Right renal cortex interstitium (tissue), 3 donors: ENCODE measurements around the gene NEGR1. TPM values are rescaled to one million over a fixed set of nuclear protein-coding genes. Genes with fewer than 3 reads are reported as not detected.

Experiments
- DNase-seq, 3 donors: peaks; one replicate each; pipeline ENCODE4 v3.0.0-alpha.2; 2013; ENCODE audit warnings: low read depth in 3 of 3, low spot score in 2 of 3
- polyA plus RNA-seq, 3 donors: library from polyadenylated mRNA; unstranded; fragments of 120-200 nt; gene quantifications; one replicate each; pipeline ENCODE4 v1.2.1, GENCODE V29; 2013; ENCODE audit not compliant: insufficient read length in 3 of 3

The NEGR1 gene
- polyA plus RNA-seq, 3 donors: 2.9 to 4.8 (median 4.3) TPM

- no peak for DNase-seq
Observed at GRCh38 chr1:71796006-71796405, 486.3 kb downstream of the NEGR1 start.

DNA sequence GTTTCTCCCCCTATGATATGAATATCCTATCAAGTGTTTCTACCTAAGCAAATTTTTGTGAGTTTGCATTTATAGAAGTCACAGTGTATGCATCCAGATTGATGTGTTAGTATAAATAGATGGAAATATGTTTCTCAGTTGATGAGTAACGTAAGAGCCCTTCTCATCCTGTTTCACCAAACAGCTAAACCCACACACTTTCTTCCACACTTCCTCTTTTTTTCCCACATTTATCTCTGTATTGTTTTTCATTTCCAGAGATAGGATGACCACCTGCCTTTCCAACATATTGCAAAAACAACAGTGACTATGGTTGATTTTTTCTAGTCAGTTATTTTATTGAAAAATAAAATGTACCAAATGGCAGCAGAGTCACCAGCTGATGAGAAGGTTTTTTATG is 490.1 kb downstream of the NEGR1 start:
- no peak for DNase-seq

GRCh38 chr1:71788113-71788512 is 494.2 kb downstream of the NEGR1 start:
- DNase-seq: no peak

- DNase-seq: no peak
Observed at GRCh38 chr1:71787699-71788098, 494.6 kb downstream of the NEGR1 start.

DNA sequence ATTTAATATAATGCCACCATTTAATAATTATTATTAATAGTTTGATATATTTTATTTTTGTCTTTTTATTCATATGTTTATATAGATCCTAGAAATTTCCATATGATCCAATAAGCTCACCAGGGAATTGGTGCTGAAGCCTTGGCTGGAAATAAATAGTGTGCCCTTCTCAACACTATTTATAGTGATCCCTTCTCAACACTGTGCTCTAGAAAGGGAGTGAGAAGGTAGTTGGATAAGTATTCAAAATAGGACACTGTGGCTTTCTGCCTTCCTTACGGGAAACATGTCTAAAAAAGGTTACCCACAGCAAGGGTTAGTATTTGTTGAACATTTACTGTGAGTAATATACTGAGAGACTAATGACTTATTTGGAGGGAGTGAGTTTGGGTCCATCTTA is 496.1 kb downstream of the NEGR1 start:
- DNase-seq: no peak

DNA sequence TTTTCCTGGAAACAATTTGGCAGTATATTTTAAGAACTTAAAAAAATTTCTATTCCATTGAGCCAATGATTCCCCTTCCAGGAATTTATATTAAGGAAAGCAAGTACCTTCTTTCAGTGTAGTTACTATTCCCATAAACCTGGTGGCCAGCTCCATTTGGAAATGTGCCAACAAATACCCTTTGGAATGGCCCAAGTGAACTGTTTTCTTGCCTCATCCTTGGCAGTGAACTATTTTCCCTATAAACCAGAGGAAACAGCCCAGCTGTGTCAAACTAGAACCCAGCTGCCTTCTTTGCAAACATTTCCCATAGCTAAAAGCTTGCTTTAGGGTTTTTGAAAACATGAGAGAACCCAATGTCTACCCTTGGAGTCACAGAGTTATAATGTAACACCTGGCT is 496.9 kb downstream of the NEGR1 start:
- DNase-seq: no peak

DNA sequence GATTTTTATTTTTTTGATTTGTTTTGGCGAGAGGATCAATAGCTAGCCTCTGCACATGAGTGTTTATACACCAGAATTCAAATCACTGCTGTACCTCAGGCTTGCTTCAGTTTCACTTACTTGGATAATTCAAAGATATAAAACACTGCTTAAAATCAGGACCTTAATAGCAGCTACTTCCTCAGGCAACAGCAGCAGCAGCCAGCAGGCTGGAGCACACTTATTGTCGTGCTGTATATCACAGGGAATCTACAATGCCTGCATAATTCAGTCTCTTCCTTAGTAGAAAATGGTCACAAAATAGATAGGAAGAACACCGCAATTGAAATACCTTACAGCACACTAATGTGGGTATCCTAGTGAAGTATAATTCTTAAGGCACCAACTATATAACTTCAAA is 497.3 kb downstream of the NEGR1 start:
- no peak for DNase-seq

DNA sequence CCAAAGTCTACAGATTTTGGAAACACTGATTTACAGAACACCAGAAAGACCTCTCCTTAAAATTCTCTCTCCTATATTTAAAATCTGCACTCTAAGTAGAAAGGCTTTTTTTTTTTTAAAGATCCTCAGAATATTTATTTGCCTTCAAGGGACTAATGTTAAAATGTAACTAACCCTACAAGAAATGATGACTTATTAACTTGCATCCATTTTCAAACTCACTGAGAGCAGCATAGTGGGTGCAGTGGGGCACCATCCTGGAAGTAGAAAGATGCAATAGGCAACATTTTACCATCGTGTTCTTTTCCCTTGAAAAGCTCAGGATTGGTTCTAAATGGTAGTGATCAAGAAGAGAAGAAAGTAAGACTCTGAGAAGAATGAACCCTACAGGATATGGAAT is 498.1 kb downstream of the NEGR1 start:
- no peak for DNase-seq

DNA sequence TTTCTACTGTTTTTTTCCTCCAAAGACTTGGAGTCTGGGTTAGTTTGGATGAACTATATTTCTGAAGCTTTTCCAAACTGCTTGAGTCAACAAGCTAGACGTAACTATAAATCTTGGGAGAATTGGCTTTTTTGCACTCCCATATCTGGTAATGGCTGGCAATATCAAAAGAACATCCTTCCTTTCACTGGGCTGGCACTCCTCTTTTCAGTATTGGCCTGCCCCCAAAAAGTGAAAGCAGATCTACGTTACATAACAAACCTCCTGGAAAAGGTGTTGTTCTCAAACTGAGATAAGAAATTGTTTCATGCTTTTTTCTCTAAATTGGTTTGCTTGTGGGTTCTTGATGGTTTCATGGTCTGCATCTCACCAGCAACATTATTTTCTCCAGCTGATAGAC is 499.3 kb downstream of the NEGR1 start:
- DNase-seq: no peak

DNA sequence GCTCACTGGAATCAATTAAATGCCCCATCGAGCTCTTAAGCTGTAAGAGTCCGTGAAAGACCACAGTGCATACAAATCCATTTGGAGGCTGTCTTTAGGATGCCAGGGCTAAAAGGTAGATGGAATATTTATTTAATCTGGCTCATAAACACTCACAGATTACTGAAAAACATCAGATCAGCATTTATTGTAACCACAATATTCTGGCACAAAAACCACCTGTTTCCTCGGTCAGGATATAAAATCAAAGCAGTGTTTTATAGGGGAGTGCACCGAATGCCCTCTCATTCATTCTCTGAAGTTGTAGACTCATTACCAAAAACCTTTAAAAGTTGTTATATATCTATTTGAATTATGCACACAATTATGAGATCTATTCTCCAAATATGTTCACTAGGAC is 500.9 kb downstream of the NEGR1 start:
- DNase-seq: no peak

DNA sequence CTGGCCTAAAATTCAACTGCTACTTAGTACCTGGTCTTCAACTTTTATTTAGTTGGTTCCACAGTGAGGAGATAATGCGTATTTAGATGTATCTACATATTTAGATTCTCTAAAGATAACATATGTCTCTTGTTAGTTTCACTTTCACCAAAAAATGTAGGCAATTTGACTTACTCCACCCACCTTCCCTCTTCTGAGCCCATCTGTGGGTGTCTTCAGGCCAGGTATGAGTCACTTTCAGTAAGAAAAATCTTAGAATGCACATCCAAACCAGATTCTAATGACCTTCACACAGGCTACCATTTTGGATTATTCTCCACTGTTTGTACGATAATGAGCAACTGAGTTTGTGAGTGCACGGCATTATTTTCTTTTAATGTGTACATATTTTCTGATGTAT is 501.7 kb downstream of the NEGR1 start:
- DNase-seq: no peak

DNA sequence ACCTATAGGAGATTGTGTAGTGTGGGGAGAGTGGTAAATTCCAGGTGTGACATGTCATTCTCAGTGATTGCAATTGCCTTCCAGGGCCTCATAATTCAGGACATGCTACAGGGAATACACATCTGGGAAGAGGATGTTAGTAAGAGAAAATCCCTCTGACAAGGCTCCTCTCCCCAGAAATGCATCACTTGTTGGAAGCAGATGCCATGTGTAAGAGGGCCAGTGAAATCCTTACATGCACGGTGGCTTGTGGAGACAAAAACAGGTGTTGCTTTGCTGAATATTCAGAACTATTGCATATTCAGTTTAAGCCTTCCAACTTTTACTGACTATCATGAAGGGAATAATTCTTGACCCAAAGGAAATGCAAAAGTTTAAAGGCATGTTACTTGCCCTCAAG is 503.4 kb downstream of the NEGR1 start:
- DNase-seq: no peak

GRCh38 chr1:71777094-71777493 is 505.2 kb downstream of the NEGR1 start:
- no peak for DNase-seq

DNA sequence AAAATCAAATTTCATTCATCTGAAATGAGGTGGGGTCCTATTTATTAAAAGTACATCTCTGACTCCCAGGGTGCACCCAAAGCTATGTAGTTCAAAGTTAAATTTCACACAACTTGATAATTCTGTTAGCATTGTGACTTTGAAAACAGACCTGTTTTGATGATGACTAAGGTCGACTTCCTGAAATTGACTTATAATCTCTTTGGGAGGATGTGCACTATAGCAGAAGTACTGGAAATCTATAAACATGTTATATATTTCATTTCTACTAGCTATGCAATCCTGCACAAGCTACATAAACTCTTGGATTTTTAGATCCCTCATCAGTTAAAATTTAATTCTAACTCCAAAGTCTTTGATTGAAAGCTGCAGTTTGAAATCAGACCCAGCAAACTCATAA is 507.6 kb downstream of the NEGR1 start:
- DNase-seq: no peak

- DNase-seq: no peak
Observed at GRCh38 chr1:71770121-71770520, 512.2 kb downstream of the NEGR1 start.

DNA sequence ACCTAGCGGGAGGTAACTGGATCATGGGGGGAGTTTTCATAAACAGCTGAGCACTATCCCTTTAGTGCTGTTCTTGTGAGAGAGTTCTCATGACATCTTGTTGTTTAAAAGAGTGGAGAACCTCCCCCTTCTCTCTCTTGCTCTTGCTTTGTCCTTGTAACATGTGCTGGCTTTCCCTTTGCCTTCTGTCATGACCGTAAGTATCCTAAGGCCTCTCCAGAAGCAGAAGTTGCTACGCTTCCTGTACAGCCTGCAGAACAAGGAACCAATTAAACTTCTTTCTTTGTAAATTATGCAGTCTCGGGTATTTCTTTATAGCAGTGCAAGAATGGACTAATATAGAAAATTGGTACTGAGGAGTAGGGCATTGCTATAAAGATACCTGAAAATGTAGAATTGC is 515.6 kb downstream of the NEGR1 start:
- DNase-seq: no peak

DNA sequence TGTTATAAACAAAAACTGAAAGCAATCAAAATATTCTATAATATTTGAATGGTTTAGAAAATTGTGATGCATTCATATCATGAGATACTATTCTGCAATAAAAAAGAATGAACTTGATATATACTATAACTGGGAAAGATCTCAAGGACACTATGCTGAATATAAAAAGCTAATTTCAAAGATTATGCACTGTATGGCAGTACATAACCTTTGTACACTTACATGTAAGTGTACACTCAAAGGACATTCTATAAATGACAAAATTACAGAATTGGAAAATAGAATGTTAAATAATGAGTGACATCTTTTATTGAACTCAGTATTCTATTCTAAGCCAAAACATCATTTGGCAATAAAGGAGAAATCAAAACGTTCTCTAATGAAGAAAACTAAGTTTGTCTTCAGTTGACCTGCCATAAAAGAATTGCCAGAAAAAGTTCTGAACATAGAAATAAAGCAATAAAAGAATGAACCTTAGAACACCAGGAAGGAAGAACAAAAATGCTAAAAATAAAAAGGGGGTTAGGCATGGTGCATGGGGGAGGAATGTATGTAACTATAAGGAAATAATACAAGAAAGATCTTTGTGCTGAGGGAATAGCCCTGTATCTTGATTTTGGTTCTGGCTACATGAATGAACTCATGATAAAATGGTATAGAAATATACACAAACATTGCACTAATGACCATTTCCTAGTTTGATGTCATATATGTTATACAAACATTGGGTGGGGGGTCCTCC is 519.7 kb downstream of the NEGR1 start:
- no peak for DNase-seq

DNA sequence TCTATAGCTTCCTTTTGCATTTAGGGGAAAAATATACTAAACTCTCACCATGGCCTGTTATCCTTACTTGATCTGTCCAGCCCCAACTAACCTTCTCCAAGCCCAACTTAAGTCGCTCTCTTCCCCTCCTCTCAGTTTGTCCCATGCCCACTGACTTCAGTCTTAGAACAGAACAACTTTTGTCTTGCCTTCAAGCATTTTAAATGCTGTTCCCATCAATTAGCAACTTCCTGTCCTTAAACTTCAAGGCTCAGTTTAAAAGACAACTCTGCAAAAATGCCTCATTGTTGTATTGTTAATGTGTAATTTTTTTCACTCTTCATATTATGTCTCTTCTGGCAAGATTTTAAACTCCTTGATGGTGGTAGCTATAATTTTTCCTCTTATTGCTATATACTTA is 526.9 kb downstream of the NEGR1 start:
- no peak for DNase-seq

GRCh38 chr1:71753746-71754145 is 528.6 kb downstream of the NEGR1 start:
- no peak for DNase-seq

- no peak for DNase-seq
Observed at GRCh38 chr1:71745326-71745725, 537.0 kb downstream of the NEGR1 start.

- DNase-seq: no peak
Observed at GRCh38 chr1:71743862-71744261, 538.5 kb downstream of the NEGR1 start.

DNA sequence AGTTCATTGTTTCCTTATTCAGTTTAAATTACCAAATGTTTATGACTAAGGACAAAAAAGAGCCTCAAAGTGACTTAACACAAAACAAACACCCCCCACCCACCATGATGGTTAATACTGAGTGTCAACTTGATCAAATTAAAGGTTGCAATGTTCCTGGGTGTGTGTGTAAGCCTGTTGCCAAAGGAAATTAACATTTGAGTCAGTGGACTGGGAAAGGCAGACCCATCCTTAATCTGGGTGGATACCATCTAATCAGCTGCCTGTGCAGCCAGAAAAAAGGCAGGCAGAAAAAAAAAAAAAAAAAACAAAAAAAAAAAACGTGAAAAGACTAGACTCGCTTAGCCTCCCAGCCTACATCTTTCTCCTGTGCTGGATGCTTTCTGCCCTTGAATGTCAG is 543.4 kb downstream of the NEGR1 start:
- no peak for DNase-seq

GRCh38 chr1:71738256-71738655 is 544.1 kb downstream of the NEGR1 start:
- DNase-seq: no peak
